ENCODE data around the gene ST7L.

ST7L gene

DNA sequence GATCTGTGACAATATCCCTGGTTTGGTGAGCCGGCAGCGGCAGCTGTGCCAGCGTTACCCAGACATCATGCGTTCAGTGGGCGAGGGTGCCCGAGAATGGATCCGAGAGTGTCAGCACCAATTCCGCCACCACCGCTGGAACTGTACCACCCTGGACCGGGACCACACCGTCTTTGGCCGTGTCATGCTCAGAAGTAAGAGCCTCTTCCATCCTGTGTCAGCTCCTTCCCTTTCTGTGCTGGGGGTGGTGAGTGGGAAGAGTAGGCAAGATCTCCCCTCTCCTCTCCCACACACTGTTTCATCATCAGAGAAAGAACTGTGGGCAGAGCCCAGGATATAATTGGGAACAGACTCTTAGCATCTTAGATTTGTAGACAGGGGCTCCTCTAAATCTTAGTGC is 104.0 kb downstream of the ST7L start:
- no peak for DNase-seq (ENCODE audit: low read depth)

DNA sequence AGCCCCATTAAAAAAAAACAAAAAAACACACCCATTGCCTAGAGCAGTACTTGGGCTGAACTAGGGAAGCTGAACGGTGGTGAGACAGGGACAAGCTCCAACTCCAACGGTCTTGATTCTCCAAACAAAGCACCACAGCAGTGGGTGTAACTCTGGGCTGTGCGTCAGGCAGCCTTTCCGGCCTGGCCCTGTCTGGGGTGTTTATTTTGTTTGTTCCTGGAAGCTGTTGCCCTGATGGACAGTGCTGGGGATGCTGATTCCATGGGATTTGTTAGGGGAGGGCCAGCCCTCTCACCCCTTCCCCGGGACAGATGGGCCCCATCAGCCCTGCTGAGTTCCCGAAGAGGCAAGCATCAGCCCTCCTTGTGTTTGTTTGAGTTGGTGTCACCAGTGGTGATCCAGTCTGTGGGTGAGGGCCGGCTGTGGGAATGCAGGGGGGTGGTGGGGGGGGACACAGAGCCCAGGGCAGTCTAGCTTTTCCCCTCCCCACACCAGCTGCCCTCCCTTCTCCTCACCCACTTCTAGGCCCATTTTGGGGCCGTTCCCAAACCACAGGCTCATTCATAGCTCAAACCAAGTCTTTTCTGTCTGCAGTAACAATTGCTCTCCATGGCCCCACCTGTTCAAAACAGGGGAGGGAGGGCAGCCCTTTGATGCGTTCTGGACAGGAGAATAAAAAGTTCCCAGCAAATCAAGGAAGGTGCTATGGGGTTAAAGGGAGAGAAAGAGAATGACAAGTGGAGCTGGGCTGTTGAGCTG is 105.7 kb downstream of the ST7L start:
- no peak for DNase-seq (ENCODE audit: low read depth)

GRCh38 chr1:112511897-112512296 is 107.0 kb downstream of the ST7L start:
- no peak for DNase-seq (ENCODE audit: low read depth)

DNA sequence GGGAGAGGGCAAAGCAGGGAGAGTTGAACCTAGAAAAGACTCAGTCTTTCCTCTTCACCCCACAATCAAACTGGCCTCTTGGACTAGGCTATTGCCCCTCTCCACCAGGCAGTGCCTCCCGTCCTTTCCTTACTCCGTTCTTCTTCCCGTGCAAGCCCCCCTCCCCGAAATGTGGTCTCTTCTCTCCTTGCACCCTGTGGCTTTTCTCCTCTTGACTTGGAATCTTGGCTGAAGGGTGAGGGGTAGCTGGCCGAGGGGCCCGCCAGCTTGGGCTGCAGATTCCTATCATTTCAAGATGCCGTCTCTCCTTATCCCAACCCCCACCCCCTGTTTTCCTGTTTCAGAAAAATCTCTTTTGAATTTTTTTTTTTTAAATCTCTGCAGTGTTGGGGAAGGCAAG is 108.6 kb downstream of the ST7L start:
- DNase-seq (ENCODE audit: low read depth), result no peak

DNA sequence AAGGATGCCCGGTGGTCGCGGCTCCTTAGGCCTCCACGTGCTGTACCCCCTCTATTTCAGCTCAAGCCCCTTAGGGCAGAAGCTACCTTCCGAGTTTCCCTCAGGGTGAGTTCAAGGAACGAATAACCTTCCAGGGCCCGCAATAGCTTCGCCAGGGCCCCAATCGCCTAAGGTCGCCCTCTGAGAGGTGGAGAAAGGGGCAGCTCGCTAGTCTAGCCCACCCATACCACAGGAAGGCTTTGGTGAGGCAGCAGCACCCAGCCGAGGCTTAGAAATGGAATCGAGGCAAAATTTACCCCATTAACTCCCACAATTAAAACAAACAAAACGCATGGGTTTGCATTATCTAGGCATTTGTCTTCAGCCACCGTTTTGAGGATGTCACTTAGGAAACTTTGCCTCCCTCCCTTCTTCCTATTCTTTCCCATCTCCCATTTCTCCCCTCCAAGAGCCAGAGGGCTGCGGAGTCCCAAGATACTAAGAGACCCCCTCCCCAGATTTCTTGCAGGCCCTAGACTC is 109.2 kb downstream of the ST7L start:
- no peak for DNase-seq (ENCODE audit: low read depth)

DNA sequence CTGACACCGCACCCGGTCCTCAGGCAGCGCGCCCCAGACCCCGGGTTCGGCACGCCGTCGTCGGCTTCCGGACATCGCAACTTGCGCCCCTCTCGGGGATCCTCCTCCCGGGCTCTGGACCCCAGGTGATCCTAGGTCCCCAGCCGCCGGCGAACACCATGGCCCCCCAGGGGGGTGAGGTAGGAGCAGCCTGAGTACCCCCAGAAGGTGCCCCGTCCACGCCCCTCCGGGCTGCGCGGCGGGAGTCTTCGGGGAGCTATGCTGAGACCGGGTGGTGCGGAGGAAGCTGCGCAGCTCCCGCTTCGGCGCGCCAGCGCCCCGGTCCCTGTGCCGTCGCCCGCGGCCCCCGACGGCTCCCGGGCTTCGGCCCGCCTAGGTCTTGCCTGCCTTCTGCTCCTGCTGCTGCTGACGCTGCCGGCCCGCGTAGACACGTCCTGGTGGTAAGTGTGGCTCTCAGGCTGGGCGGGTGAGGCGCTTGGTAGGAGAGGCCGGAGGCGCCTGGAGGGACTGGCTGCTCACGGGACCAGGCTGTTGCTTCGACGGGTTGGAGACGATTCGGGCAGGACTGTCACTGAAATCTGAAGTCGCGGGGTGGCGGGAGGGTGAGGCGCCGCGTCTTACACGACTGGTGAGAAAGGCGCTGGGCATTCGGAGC is 109.8 kb downstream of the ST7L start:
- no peak for DNase-seq (ENCODE audit: low read depth)

DNA sequence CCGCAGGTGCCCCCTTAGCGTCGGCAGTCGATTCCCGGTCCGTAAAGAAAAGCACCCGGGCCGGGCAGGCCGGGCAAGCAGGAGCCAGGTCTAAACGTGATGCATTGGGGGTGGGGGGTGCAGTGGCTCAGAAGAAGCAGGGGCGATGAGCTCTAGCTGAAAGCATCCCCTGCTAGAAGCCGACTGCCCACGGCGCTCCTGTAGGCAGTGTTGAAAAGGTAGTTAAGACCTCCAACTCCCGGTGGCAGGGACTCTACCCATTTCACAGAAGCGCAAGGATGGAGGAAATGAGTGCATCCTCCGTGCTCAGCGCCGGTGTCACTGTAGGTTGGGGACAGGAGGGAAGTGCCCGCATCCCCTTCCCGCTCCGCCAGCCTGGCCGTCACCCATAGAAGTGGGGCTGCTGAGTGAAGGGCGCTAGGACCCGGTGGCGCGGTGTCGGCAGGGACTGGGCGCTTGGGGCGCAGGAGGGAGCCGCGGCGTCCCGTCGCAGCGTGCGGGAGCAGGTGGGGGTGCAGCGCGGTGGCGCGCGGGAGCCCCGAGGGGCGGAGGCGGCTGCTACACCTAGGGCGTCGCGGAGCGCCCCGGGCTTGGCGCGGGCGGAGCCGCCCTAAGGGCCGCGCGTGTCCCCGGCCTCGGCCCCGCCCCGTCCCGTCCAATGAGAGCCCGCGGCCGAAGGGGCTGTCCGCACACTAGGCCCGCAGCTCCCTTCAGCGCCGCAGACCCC is 110.5 kb downstream of the ST7L start, which contains the start of gene WNT2B:
WNT2B (plus strand) TSS at position 688 of the 727 bp plus-strand sequence. CDS start 298 bp downstream, outside the sequence.
- peak; percentile 40 for DNase-seq (ENCODE audit: low read depth)

GRCh38 chr1:112507921-112508277 is 111.0 kb downstream of the ST7L start:
- peak; percentile 12 for DNase-seq (ENCODE audit: low read depth)

- DNase-seq (ENCODE audit: low read depth), result no peak
These were observed 111.6 kb downstream of the ST7L start for GRCh38 chr1:112507336-112507735.

DNA sequence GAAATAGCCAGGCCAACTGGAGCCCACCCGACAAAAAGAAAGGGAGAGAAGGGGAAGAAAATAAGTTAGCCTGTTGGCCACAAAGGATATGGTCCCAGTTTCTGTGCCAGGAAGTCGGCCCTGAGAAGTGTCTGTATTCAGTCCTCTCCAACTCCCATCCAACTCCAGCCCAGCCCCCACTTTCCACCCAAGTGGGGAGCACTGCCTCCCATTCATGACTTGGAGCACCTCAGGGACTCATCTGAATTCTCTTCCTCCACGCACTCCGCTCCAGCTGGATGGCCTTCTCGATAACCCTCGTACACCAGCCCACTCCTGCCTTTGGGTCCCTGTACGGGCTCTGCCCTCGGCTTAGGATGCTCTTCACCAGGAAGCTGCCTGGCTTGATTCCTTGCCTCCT is 112.2 kb downstream of the ST7L start:
- DNase-seq (ENCODE audit: low read depth), result no peak

- no peak for DNase-seq (ENCODE audit: low read depth)
These were observed 112.6 kb downstream of the ST7L start for GRCh38 chr1:112506306-112506705.

GRCh38 chr1:112505878-112506277 is 113.1 kb downstream of the ST7L start:
- no peak for DNase-seq (ENCODE audit: low read depth)

DNA sequence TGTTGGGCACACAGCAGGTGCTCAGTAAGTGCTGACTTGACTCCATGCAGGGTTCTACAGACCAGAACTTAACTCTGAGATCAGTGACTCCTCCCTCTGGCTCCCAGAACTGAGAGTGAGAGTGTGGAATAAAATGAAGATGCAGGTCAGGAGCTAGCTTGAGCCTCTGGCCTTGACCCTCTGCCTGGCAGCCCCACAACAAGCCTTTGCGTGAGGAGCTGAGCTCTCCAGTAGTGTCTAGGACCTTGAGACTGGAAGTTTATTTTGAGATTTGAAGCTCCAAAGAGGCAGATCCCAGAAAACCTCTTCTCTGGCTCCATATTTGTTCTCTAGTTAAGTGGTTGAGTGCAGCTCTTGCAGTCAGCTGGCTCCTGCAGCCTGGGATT is 113.5 kb downstream of the ST7L start:
- DNase-seq (ENCODE audit: low read depth), result no peak

DNA sequence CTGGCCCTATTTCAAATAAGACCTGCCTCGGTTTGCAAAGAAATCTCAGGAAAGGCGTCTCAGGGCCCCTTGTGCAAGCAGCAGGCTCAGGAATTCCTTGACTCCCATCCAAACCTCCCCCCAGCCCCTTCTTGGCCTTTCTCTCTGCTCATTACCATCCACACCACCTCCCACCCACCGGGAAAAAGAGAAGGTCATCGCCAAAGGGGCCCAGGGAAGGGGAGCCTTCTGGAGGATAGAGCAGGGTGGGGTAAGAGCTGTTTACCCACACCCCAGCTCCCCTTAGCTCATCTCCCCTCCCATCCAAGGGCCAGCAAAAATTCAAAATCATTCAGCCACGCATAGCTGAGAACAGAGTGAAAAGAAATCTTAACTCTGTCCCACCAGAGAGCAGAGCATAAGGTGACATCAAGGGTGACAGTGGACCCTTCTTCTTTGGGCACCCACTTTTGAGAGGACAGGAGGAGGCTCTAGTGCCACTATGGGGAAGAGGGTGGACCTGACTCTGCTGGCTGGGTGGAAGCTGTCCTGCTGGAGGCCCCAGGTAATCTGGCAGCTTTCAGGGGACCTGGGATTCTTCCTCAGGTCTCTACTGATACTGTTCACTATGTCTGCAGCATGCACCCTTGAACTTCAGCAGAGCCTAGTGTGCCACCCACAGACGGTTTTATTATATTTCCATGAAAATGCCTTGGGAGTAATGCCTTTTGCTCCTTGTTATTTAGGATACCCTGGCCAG is 114.1 kb downstream of the ST7L start:
- DNase-seq (ENCODE audit: low read depth), result no peak

DNA sequence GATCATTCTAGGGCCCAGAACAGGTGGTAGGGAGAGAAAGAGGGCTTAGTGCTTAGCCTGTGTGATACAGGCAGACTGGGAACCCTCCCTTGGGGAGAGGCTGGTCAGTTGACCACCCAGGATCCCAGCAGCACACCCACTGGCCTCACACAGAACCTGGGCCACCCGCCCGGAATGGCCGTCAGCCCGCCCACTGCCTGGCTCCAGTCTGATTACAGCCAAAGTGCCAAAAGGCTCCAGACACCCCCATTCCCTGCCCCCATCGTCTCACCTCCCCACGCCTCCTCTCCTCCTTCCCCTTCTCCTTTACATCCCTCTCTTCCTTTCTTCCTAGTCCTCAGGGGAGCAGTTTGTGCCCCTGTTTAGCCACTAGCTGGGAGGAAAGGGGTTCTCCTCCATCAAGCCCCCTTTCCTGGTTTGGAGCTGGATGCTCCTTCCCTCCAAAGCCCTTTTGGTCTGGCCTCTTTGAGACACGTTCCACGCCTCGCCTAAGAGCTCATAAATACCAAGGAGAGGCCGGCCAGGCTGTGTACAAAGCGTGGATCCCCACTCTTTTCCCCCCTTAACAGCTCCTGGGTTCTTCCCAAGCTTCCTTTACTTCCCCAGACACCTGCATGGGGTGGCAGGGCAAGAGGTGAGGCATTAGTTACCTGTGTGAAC is 114.8 kb downstream of the ST7L start:
- DNase-seq (ENCODE audit: low read depth), result no peak

DNA sequence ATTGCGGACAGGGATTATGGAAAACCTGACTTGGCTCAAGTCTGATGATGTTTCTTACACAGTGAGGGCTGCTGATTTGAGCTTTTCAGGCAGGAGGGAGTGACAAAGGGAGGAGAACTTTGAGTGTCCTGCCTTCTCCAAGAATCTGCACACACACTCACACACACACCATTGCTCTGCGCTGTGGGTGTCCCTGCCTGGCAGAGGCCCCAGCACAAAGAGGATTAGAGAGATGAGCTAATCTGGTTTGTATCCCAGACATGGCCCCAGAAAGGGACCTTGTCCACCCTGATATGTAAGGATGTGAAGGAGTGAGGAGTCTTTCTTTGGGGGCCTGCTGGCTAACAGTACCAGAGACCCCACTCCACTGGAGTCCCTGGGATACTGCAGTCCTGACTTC is 116.1 kb downstream of the ST7L start:
- no peak for DNase-seq (ENCODE audit: low read depth)

DNA sequence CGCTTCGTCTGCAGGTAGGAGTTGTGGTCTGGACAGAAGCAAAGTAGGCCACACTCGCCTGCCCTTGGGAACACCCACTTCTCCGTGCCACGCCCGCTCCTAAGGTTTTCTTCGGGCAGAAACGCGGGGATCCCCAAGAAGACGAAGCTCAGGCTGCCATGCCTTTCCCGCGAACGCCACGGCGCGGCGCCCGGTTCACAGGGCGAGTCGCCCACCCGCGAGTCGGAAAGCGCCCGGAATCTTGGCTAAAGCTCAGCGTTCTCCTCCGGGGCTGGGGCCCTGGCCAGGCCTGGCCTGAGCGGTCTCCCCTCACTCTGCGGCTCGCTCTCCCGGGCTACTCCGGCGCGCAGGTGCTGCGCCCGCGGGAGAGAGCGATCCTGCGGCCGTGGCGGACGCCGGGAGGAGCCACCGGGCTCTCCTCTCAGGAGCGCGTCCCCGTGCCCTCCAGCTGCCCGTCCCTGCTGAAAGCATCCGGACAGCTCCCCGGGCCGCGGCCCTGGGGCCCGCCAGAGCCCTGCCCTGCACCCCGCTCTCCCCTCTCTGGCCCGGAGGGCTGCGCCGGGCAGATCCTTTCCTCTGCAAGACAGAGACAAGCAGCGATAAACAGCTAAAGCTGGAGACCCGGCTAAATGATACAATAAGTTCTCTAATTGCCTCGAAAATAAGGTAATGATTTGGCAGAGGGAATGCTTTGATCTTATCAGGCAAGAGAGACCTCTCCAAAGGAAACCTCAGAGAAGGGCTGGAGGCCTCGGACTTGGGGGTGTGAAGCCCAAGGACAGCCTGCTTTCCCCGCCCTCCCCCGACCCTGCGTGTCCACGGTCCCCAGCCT is 116.9 kb downstream of the ST7L start:
- DNase-seq (ENCODE audit: low read depth), result peak; percentile 24

GRCh38 chr1:112496290-112496689 is 122.7 kb downstream of the ST7L start:
- DNase-seq (ENCODE audit: low read depth), result no peak

DNA sequence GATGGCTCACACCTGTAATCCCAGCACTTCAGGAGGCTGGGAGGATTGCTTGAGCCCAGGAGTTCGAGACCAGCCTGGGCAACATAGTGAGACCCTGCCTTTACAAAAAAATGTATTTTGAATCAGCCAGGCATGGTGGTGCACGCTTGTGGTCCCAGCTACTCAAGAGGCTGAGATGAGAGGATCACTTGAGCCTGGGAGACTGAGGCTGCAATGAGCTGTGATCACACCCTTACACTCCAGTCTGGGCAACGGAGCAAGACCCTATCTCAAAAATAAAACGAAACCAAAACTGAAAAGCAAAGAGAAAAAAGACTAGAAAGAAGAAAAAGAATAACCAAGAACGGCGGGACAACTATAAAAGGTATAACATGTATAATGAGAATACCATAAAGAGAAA is 125.6 kb downstream of the ST7L start:
- no peak for DNase-seq (ENCODE audit: low read depth)

- DNase-seq (ENCODE audit: low read depth), result no peak
These were observed 126.9 kb downstream of the ST7L start for GRCh38 chr1:112492076-112492475.

- no peak for DNase-seq (ENCODE audit: low read depth)
These were observed 130.8 kb downstream of the ST7L start for GRCh38 chr1:112488141-112488540.
